Ishikawa (cell line): ENCODE data around the gene ABCG1.

Experiments
- MAX ChIP-seq: IDR thresholded peaks from 2 replicates; pipeline ENCODE4 v1.6.1; 2012
- RAD21 ChIP-seq: IDR thresholded peaks from 2 replicates; pipeline ENCODE4 v1.6.1; 2012; ENCODE audit warnings: low read depth
- ZBTB7A ChIP-seq: IDR thresholded peaks from 2 replicates; pipeline ENCODE4 v1.6.1; 2012; ENCODE audit warnings: low read depth

DNA sequence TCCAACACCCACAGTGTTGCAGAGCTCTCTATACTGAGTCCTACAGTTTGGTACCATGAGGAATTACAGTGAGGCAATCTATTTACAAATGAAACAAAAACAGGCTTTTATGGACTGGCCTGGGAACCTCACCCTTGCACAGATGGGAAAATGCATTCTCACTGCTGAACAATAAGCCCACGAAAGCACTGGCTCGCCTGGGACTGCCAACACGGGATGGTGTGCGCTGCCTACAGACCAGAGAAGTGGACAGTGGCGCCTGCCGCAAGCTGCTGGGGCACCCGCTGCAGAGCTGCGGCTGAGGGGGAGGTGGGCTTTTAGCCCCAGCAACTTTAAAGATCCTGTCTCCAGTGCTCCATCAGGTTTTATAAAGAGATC lies 28.5 kb upstream of the ABCG1 start:
- TF ChIP-seq ZBTB7A (no peak), RAD21 (no peak), MAX (no peak)
